H1 (cell line): Measurements from ENCODE around the gene LHB. TPM values are rescaled to one million over a fixed set of nuclear protein-coding genes. Genes with fewer than 3 reads are reported as not detected.
A peak's percentile ranks its signal among the peaks of the same experiment; 100 is the strongest.

ENCODE experiments used
- ATF2 ChIP-seq: IDR thresholded peaks from 2 replicates; pipeline ENCODE4 v1.6.1; 2012; ENCODE audit warnings: low read length, inconsistent platforms
- BACH1 ChIP-seq: IDR thresholded peaks from 2 replicates; pipeline ENCODE4 v1.6.1; 2012; ENCODE audit warnings: low read length, improper control_type of control experiment
- BRCA1 ChIP-seq: IDR thresholded peaks from 2 replicates; pipeline ENCODE4 v1.6.1; 2012; ENCODE audit warnings: low read depth, low read length, improper control_type of control experiment
- CBX5 ChIP-seq: fragments of 300-800, 300-1000 bp; sonication (generic); IDR thresholded peaks from 2 replicates; pipeline ENCODE4 v1.7.1; 2016; ENCODE audit warnings: antibody characterized with exemption, low read length, low read depth
- EGR1 ChIP-seq: IDR thresholded peaks from 2 replicates; pipeline ENCODE4 v1.6.1; 2011; ENCODE audit warnings: low read depth, low read length, borderline replicate concordance
- EZH2 ChIP-seq: fragments of 200-600 bp; sonication (generic); IDR thresholded peaks from 2 replicates; pipeline ENCODE4 v1.7.1; 2012; ENCODE audit warnings: low read depth, mild to moderate bottlenecking, moderate library complexity, low read length, inconsistent platforms; ENCODE audit not compliant: severe bottlenecking
- GABPA ChIP-seq: IDR thresholded peaks from 2 replicates; pipeline ENCODE4 v1.6.1; 2011; ENCODE audit warnings: mild to moderate bottlenecking, low read length, moderate library complexity, borderline replicate concordance; ENCODE audit not compliant: insufficient read depth
- GTF2F1 ChIP-seq: IDR thresholded peaks from 2 replicates; pipeline ENCODE4 v1.6.1; 2012; ENCODE audit warnings: low read depth, low read length, improper control_type of control experiment, borderline replicate concordance
- JUND ChIP-seq: IDR thresholded peaks from 2 replicates; pipeline ENCODE4 v1.6.1; 2011; ENCODE audit warnings: mild to moderate bottlenecking, improper control_type of control experiment, low read length
- KDM1A ChIP-seq: fragments of 200-600, 300-600 bp; sonication (generic); IDR thresholded peaks from 2 replicates; pipeline ENCODE4 v1.7.1; 2016; ENCODE audit warnings: mild to moderate bottlenecking, low read length, borderline replicate concordance
- KDM4A ChIP-seq: IDR thresholded peaks from one replicate; pipeline ENCODE4 v1.7.1; 2012; ENCODE audit warnings: low read depth, mild to moderate bottlenecking, moderate library complexity, low read length, inconsistent platforms; ENCODE audit not compliant: severe bottlenecking
- MAFK ChIP-seq: IDR thresholded peaks from 2 replicates; pipeline ENCODE4 v1.6.1; 2012; ENCODE audit warnings: low read depth, mild to moderate bottlenecking, improper control_type of control experiment, low read length
- NANOG ChIP-seq: IDR thresholded peaks from 2 replicates; pipeline ENCODE4 v1.6.1; 2011; ENCODE audit warnings: low read length, low read depth, mild to moderate bottlenecking, inconsistent platforms; ENCODE audit not compliant: insufficient read depth, poor library complexity, severe bottlenecking
- RXRA ChIP-seq: IDR thresholded peaks from 2 replicates; pipeline ENCODE4 v1.6.1; 2011; ENCODE audit warnings: low read depth, mild to moderate bottlenecking, low read length, moderate library complexity; ENCODE audit not compliant: insufficient read depth
- SAP30 ChIP-seq: fragments of 300-600 bp; sonication (generic); IDR thresholded peaks from 2 replicates; pipeline ENCODE4 v1.7.1; 2012; ENCODE audit warnings: low read length, moderate library complexity, mild to moderate bottlenecking, inconsistent platforms; ENCODE audit not compliant: insufficient read depth, insufficient replicate concordance
- SIN3A ChIP-seq, 2 experiments: IDR thresholded peaks in 1 of 2; conservative IDR thresholded peaks in 1 of 2; 2 replicates each; pipeline ENCODE4 v1.6.1; 2011 to 2012; ENCODE audit warnings: low read length in 2 of 2, improper control_type of control experiment in 1 of 2, low read depth in 1 of 2, mild to moderate bottlenecking in 1 of 2
- SIRT6 ChIP-seq: IDR thresholded peaks from one replicate; pipeline ENCODE4 v1.7.1; 2012; ENCODE audit warnings: low read length, inconsistent platforms
- SP2 ChIP-seq: IDR thresholded peaks from 2 replicates; pipeline ENCODE4 v1.6.1; 2012; ENCODE audit warnings: mild to moderate bottlenecking, low read length, inconsistent platforms
- SRF ChIP-seq: IDR thresholded peaks from 2 replicates; pipeline ENCODE4 v1.6.1; 2011; ENCODE audit warnings: mild to moderate bottlenecking, low read depth, low read length, moderate library complexity
- TAF1 ChIP-seq: IDR thresholded peaks from 2 replicates; pipeline ENCODE4 v1.6.1; 2011; ENCODE audit warnings: mild to moderate bottlenecking, low read depth, low read length
- TCF12 ChIP-seq: IDR thresholded peaks from 2 replicates; pipeline ENCODE4 v1.6.1; 2011; ENCODE audit warnings: low read depth, mild to moderate bottlenecking, low read length
- polyA plus RNA-seq, 7 experiments: library from polyadenylated mRNA; depleted of rRNA in 3 of 7; stranded (reverse) in 5 of 7; unstranded in 2 of 7; fragments of >200 nt in 5 of 7; fragments of 200-250 nt in 2 of 7; gene quantifications; 1 replicate in 5 of 7; 2 replicates in 1 of 7; 4 replicates in 1 of 7; pipeline versions ENCODE4 v1.2.1 to v1.2.3, GENCODE V29; 2011 to 2013; ENCODE audit warnings: missing spikeins in 2 of 7, mixed read lengths in 2 of 7
- total RNA-seq: library from RNA; stranded (reverse); fragmentation: NEBNext Ultra II Directional; extraction: Animal tissue kit (Norgen Biotek cat#: 25700); gene quantifications from 2 replicates; pipeline ENCODE4 v1.2.1, GENCODE V29; 2021
- TF ChIP-seq, protein P1 (sequence below): IDR thresholded peaks from 2 replicates; pipeline ENCODE4 v1.6.1; 2012; ENCODE audit warnings: inconsistent platforms

Gene LHB
- total and polyA plus RNA-seq, 2 of the 8 experiments (the other 6 are each of a cell fraction or from before 2014, with no cell fraction given) = 0.53 TPM; not detected in 1

DNA sequence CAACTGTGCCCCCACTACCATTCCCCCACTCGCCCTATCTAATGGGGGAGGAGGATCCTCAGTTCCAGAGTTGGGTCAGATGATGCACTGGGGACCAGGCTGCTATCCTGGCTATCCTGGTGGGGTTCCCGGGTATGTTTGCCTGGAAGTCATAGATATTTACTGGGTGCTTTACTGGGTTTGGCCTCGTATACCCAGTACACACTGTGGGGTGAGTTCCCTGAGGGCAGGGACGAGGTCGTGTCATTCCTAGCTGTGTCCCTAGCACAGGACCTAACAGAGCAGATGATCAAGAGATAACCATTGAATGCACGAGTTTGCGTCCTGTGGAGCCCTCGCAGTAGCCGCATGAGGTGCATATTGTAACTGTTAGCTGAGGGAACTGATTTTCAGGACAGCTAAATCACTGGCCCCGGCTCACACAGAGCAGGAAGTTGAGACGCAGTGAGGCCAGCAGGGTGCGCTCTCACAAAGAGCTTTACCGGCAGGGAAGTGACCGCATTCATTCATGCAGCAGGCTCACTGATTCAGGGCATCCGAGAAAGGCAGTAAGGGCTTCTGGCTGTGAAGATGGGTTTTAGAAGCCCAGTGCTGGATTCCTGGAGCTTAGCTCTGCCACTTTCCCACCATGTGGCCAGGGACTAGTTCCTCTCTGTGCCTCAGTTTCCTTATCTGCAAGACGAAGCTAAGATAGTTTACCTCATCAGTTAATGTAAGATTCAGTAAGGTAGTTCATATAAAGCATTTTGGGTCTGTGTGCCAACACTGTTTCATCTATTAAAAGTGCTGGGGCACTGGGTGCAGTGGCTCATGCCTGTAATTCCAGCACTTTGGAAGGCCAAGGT is 17.2 kb downstream of the LHB start (continued):
- no peak for TF ChIP-seq RXRA
- no peak for TF ChIP-seq ATF2
- 0 out of 4 replicates have a peak, but pooled peaks of 1 of the 2 experiments have one; percentile 37 for TF ChIP-seq SIN3A (conservative IDR thresholded peaks at IDR 0.05 in 1 of 2, IDR thresholded peaks at IDR 0.05 in 1 of 2; ENCODE audit: low read depth in 1 of 2, low read length in 2 of 2)
- no peak for TF ChIP-seq JUND
- no peak for TF ChIP-seq BACH1
- TF ChIP-seq KDM1A = no peak
- TF ChIP-seq BRCA1 = no peak
- TF ChIP-seq SP2 = no peak
- no peak for TF ChIP-seq EZH2
- no peak; the same call in 1 of the 2 replicates for TF ChIP-seq GABPA
- no peak for TF ChIP-seq NANOG
- TF ChIP-seq KDM4A = no peak
- no peak for TF ChIP-seq MAFK
- TF ChIP-seq, protein P1, sequence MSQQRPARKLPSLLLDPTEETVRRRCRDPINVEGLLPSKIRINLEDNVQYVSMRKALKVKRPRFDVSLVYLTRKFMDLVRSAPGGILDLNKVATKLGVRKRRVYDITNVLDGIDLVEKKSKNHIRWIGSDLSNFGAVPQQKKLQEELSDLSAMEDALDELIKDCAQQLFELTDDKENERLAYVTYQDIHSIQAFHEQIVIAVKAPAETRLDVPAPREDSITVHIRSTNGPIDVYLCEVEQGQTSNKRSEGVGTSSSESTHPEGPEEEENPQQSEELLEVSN = no peak
- no peak for TF ChIP-seq CBX5
- TF ChIP-seq EGR1 = no peak
- TF ChIP-seq GTF2F1 = no peak
- TF ChIP-seq SAP30 = no peak
- no peak for TF ChIP-seq SRF
- TF ChIP-seq SIRT6 = no peak
- TF ChIP-seq TAF1 = no peak
- no peak for TF ChIP-seq TCF12
